ENCODE results near the gene ATP5ME. TPM values are rescaled to one million over a fixed set of nuclear protein-coding genes. Genes with fewer than 3 reads are reported as not detected.

Gene ATP5ME, protein sequence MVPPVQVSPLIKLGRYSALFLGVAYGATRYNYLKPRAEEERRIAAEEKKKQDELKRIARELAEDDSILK
- 100 to 1,000 TPM; 466 to 581 (median 532) TPM for polyA plus RNA-seq

DNA sequence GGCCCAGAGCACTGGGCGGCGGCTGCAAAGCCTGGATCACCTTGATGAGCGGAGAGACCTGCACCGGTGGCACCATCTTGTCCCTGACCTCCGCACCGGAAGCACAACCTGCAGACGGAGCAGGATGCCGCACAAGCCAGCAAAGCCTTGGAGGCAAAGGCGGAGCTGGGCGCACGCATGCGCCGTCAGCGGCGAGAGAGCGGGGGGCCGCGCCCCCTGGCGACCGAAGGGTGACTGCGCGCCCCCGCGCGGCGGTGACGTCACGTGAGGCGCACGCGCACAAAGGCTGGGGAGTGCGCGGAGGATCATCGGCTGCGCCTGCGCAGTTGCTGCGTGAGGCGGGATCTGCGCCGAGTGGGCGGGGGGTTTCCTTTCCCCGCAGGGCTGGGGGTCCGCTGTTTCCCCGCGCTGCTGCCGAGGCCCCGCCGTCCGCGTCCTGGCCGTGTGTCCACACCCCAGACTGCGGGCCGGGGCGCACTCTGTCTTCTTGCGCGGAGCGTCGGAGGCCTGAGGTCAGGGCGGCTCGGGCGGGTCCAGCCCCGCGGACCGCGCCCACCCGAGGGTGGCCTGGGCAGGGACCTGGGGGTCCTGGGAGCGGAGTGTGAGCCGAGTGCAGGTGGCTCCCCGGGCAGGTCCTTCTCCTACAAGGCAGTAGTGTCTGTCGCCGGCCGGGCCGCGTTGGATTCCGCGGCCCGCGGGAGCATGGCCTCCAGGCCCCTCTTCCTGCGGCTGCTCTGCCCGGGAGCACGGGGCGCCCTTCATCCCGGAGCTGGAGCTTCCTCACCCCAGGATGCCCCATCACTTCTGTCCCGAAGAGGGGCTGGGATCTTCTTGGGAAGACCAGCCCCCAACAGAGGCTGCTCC, at the start of gene ATP5ME, which contains the start of gene MYL5:
ATP5ME (minus strand) TSS at position 105 of the 864 bp plus-strand sequence; CDS start at position 76, 29 bp downstream.
MYL5 (plus strand) TSS at position 371 of the 864 bp plus-strand sequence. CDS start 3,485 bp downstream, outside the sequence.
- Mint-ChIP-seq H3K36me3 (peaks cover 0 to 5% (median 4%) of the 10 kb centered on the region in 3 donors), H3K27me3 (ENCODE audit: low read depth in 3 of 3) (peaks cover 4 to 11% (median 5%) of the 10 kb centered on the region in 3 donors), H3K4me3 (peak within 1 kb of the TSS; percentile 89 to 91 (median 89)), H3K27ac (peak within 1 kb of the TSS; percentile 74 to 91 (median 84)), H3K4me1 (peaks cover 8 to 16% of the 10 kb centered on the region in 2 donors), H3K9me3 (no peaks in the 10 kb centered on the region)
- peak; percentile 98 to 99 (median 98) for DNase-seq

DNA sequence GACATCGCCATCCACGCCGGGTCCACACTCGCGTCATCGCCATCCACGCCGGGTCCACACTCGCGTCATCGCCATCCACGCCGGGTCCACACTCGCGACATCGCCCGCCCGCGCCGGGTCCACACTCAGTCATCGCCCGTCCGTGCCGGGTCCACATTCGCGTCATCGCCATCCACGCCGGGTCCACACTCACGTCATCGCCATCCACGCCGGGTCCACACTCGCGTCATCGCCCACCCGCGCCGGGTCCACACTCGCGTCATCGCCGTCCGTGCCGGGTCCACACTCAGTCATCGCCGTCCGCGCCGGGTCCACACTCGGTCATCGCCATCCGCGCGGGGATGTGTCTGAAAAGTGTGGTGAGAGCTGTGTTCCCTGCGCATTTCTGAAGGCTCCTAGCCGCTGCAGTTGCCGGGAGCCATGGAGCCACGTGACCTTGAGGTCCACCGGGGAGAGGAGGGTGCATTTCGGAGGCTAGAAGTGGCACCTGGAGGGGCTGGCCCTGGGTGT, 48.8 kb upstream of the ATP5ME start:
- H3K36me3 Mint-ChIP-seq = peaks cover 0 to 8% (median 0%) of the 10 kb centered on the region in 3 donors
- H3K4me3 Mint-ChIP-seq = no peak overlapping the region
- no peak for DNase-seq
- peaks cover 25 to 33% of the 10 kb centered on the region in 2 donors for H3K4me1 Mint-ChIP-seq
- H3K27ac Mint-ChIP-seq = no peak overlapping the region
- H3K27me3 Mint-ChIP-seq (ENCODE audit: low read depth in 3 of 3) = peaks cover 0 to 10% (median 0%) of the 10 kb centered on the region in 3 donors
- no peaks in the 10 kb centered on the region for H3K9me3 Mint-ChIP-seq

DNA sequence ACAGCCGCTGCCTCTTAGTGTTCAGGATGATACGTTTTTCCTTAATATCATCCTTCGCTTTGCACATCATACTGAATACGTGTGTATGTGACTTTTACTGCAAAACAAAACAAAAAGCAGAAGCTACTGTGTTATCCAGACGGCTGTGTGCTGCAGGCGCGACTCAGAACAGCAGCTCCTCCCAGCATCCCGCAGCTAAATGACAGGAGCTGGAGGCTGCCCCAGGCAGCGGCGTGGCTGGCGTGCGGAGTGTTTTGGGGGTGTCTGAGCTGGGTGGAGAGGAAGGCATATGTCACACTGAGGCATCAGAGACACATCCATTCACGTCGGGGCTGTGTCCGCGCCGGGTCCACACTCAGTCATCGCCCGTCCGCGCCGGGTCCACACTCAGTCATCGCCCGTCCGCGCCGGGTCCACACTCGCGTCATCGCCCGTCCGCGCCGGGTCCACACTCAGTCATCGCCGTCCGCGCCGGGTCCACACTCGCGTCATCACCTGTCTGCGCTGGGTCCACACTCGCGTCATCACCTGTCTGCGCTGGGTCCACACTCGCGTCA, 48.2 kb upstream of the ATP5ME start:
- Mint-ChIP-seq H3K27ac (no peak overlapping the region), H3K4me3 (peak overlapping the region in 1 of 5 donors; percentile 13), H3K9me3 (no peaks in the 10 kb centered on the region), H3K27me3 (ENCODE audit: low read depth in 3 of 3) (peaks cover 0 to 10% (median 0%) of the 10 kb centered on the region in 3 donors), H3K4me1 (peaks cover 25 to 37% of the 10 kb centered on the region in 2 donors), H3K36me3 (peaks cover 0 to 4% (median 0%) of the 10 kb centered on the region in 3 donors)
- DNase-seq = no peak

DNA sequence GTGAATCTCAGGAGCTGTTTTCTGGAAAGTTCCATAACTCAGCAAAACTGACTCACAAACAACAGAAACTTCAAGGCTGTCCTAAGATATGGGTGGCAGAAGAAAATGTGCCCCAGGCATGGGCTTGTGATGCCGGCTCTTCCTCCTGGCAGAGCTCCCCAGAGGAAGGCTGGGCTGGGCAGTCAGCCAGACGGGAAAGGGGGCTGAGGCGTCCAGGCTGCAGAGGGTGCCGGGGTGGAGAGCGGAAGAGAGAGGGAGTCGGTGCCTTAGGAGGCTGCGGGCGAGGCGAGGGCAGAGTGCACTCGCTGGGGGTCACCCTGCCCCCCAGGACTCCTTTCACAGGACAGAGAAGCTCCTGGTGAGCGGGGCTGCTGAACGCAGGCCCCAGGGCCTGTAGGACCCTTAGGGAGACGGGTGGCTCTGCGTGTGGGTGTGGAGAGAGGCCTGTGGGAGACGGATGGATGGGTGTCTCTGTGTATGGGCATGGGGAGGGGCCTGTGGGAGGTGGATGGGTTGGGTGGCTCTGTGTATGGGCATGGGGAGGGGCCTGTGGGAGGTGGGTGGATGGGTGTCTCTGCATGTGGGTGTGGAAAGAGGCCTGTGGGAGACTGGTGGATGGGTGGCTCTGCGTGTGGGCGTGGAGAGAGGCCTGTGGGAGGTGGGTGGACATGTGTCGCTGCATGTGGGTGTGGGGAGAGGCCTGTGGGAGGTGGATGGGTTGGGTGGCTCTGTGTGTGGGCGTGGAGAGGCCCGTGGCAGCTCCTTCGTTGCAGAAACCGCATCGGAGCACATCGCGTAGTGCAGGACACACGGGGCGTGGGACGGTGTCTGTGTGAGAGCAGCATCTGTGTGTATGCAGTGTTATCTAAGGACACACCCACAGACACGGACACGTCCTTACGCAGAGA, 47.4 kb upstream of the ATP5ME start:
- H3K27ac Mint-ChIP-seq = peak overlapping the region in 1 of 6 donors; percentile 45
- peaks cover 23 to 38% of the 10 kb centered on the region in 2 donors for H3K4me1 Mint-ChIP-seq
- H3K36me3 Mint-ChIP-seq = peaks cover 0 to 3% (median 0%) of the 10 kb centered on the region in 3 donors

DNA sequence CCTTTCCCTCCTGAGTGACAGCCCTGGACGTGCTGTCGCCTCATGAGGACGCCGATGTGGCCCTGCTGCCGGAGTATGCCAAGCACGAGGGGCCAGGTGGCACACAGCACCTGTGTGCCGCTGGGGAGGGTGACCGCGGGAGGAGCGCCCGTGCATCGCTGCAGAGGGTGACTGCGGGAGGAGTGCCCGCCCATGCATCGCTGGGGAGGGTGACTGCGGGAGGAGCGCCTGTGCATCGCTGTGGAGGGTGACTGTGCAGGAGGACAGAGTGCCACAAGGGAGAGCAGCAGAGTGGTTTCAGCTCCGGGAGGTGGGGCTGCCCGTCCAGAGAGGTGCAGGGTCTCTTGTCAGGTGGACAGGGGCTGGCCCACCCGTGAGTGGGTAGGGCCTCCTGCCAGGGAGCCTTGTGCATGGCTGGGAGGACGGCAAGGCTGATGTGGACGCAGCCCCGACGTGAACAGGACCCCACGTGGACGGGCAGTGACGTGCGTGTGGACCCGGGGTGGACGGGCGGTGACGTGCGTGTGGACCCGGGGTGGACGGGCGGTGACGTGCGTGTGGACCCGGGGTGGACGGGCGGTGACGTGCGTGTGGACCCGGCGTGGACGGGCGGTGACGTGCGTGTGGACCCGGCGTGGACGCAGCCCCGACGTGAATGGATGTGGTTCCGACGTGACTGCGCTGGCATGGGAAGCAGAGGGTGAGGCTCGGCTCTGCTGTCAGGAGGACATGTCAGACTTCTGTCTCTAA, 46.2 kb upstream of the ATP5ME start:
- peaks cover 21 to 38% of the 10 kb centered on the region in 2 donors for H3K4me1 Mint-ChIP-seq
- no peak overlapping the region for H3K4me3 Mint-ChIP-seq
- H3K9me3 Mint-ChIP-seq = no peaks in the 10 kb centered on the region
- no peak for DNase-seq
- H3K27ac Mint-ChIP-seq = no peak overlapping the region
- H3K27me3 Mint-ChIP-seq (ENCODE audit: low read depth in 3 of 3) = peaks cover 0 to 6% (median 0%) of the 10 kb centered on the region in 3 donors
- H3K36me3 Mint-ChIP-seq = no peaks in the 10 kb centered on the region

More for the DNA sequence above, 47.4 kb upstream of the ATP5ME start:
- H3K4me3 Mint-ChIP-seq = no peak overlapping the region
- peaks cover 0 to 10% (median 0%) of the 10 kb centered on the region in 3 donors for H3K27me3 Mint-ChIP-seq (ENCODE audit: low read depth in 3 of 3)
- DNase-seq = no peak
- no peaks in the 10 kb centered on the region for H3K9me3 Mint-ChIP-seq

DNA sequence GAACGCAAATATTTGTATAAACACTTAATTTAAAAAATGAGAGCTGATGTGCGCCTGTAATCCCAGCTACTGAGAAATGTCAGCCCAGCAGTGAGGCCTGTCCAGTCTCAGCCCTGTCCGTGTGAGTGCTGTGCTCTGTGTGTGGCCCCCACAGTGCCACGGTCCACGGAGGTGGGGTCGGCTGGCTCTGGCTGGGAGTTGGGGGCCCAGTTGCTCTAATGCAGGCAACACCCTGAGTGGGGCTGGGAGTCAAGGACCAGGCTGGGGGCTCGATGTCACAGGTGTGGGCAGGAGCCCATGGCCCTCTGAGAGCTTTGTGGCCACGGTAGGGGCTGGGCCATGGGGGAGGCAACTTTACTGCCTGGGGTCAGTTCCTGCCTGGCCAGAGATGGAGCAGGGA, 44.4 kb upstream of the ATP5ME start:
- Mint-ChIP-seq H3K36me3 (peaks cover 0 to 3% (median 0%) of the 10 kb centered on the region in 3 donors), H3K9me3 (no peaks in the 10 kb centered on the region), H3K4me3 (peak overlapping the region in 1 of 5 donors; percentile 6), H3K27ac (peak overlapping the region in 1 of 6 donors; percentile 13), H3K27me3 (ENCODE audit: low read depth in 3 of 3) (peaks cover 0 to 4% (median 0%) of the 10 kb centered on the region in 3 donors), H3K4me1 (peaks cover 27 to 43% of the 10 kb centered on the region in 2 donors)
- DNase-seq = no peak

DNA sequence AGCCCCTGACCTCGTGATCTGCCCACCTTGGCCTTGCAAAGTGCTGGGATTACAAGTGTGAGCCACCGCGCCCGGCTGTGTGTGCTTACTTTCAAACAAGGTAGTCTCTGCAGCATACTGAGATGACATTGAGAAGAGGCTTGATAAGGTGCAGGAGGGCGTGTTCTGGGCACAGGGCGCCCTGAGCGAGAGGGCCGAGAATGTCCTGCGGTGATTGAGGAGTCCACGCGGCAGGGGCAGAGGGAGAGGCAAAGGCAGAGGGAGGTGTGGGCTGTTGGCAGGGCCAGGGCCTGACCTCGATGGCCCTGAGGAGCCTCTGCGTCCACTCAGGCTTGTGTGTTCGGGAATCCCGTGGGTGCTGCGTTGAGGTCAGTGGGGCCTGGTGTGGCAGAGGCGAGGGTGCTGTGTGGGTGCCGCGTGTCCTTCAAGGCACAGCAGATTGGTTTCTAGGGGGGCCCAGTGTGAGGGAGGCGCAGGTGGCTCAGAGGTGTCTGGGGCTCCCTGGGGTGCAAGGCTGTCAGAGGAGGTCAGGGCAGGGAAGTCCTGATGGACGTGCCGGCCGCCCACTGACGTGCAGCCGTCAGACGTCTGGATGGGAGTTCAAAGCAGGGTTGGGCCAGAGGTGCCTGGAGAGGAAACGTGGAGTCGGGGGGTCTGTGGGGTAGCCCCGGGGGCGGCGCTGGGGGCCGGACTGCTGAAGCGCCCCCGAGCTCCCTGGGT, 43.7 kb upstream of the ATP5ME start:
- DNase-seq = no peak
- Mint-ChIP-seq H3K9me3 (no peaks in the 10 kb centered on the region), H3K27me3 (ENCODE audit: low read depth in 3 of 3) (peaks cover 0 to 4% (median 0%) of the 10 kb centered on the region in 3 donors), H3K27ac (peak overlapping the region in 5 of 6 donors; percentile 34 to 81 (median 60)), H3K4me1 (peaks cover 27 to 47% of the 10 kb centered on the region in 2 donors), H3K36me3 (peaks cover 0 to 3% (median 0%) of the 10 kb centered on the region in 3 donors), H3K4me3 (peak overlapping the region in 2 of 5 donors; percentile 13 to 33)

DNA sequence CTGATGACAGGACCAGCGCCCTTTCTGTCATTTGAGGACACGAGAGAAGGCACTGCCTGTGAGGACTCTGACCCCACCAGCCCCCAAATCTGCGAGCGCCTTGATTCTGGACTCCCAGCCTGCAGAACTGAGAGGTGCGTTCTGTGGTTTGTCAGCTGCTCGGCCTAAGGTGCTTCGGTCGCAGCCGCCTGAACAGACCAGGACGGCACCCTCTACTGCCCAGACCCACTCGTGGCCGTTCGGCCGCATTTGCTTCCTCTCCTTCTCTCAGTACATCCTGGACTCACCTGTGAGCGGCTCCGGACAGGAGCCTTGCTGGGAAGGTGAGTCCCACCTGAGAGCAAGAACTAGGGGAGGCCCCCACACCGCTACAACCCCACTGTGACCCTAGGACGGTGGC, 40.0 kb upstream of the ATP5ME start:
- Mint-ChIP-seq H3K27ac (peak overlapping the region in 2 of 6 donors; percentile 19 to 28), H3K27me3 (ENCODE audit: low read depth in 3 of 3) (no peaks in the 10 kb centered on the region), H3K9me3 (no peaks in the 10 kb centered on the region), H3K4me1 (peaks cover 47 to 51% of the 10 kb centered on the region in 2 donors), H3K4me3 (no peak overlapping the region), H3K36me3 (peaks cover 0 to 3% (median 0%) of the 10 kb centered on the region in 3 donors)
- no peak for DNase-seq

DNA sequence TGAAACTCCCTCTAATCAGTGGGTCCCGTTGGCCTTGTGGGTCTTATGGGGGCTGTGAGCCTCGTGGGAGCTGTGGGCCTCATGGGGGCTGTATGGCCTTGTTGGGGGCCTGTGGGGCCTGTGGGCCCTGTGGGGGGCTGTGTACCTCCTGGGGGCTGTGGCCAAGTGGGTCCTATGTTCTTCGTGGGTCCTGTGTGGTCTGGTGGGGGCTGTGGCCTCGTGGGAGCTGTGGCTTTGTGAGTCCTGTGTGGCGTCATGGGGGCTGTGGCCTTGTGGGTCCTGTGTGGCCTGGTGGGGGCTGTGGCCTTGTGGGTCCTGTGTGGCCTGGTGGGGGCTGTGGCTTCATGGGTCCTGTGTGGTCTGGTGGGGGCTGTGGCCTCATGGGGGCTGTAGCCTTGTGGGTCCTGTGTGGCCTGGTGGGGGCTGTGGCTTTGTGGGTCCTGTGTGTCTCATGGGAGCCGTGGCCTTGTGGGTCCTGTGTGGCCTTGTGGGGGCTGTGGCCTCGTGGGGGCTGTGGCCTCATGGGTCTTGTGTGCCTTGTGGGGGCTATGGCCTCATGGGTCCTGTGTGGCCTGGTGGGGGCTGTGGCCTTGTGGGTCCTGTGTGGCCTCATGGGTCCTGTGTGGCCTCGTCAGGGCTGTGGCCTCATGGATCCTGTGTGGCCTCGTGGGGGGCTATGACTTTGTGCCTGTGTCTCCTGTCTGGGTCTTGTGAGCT, 39.0 kb upstream of the ATP5ME start:
- DNase-seq = no peak
- peak overlapping the region in 1 of 5 donors; percentile 21 for H3K4me3 Mint-ChIP-seq
- no peaks in the 10 kb centered on the region for H3K27me3 Mint-ChIP-seq (ENCODE audit: low read depth in 3 of 3)
- H3K4me1 Mint-ChIP-seq = peaks cover 53 to 54% of the 10 kb centered on the region in 2 donors
- no peaks in the 10 kb centered on the region for H3K9me3 Mint-ChIP-seq
- peaks cover 0 to 3% (median 0%) of the 10 kb centered on the region in 3 donors for H3K36me3 Mint-ChIP-seq
- H3K27ac Mint-ChIP-seq = peak overlapping the region in 4 of 6 donors; percentile 35 to 78 (median 51)

DNA sequence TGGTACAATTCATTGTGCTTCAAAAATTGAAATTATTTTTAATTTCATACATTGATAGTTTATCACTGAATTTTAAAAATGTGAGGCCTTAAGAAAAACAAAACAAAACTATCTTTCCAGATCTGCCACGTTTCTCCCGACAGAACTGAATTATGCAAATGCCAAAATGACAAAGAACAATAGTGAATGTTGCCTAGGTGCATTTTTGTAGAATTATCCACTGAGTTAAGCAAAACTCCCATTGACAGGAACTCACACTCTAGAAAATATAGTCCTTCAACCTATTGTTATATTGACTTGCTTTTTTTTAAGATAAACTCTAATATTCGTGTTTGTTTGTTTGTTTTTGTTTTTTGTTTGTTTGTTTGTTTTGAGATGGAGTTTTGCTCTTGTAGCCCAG, 38.0 kb upstream of the ATP5ME start:
- H3K4me1 Mint-ChIP-seq = peaks cover 45% of the 10 kb centered on the region in 2 donors
- H3K9me3 Mint-ChIP-seq = no peaks in the 10 kb centered on the region
- DNase-seq = no peak
- no peaks in the 10 kb centered on the region for H3K27me3 Mint-ChIP-seq (ENCODE audit: low read depth in 3 of 3)
- H3K36me3 Mint-ChIP-seq = peaks cover 0 to 3% (median 0%) of the 10 kb centered on the region in 3 donors
- H3K4me3 Mint-ChIP-seq = no peak overlapping the region
- H3K27ac Mint-ChIP-seq = peak overlapping the region in 1 of 6 donors; percentile 30

DNA sequence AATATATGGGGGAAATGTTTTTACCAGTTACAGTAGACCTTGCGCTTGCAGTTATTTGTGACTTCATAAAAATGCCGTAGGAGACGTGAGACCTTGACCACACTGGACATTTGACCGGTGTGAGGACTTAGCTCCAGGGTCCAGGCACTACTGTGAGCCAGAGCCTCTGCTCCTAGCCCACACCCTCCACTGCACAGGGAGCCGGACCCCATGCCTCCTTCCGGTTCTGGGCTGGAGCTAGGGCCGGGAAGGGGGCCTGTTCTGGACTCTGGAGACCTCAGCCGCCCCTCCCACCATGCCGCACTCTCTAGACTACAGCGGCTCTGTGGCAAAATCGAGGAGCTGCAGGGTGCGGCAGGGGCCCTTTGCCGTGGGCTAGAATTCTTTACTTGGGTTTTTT, 36.8 kb upstream of the ATP5ME start:
- no peaks in the 10 kb centered on the region for H3K27me3 Mint-ChIP-seq (ENCODE audit: low read depth in 3 of 3)
- H3K4me3 Mint-ChIP-seq = no peak overlapping the region

More for the DNA sequence above, 36.8 kb upstream of the ATP5ME start:
- H3K4me1 Mint-ChIP-seq = peaks cover 40% of the 10 kb centered on the region in 2 donors
- H3K27ac Mint-ChIP-seq = no peak overlapping the region
- H3K36me3 Mint-ChIP-seq = peaks cover 0 to 3% (median 0%) of the 10 kb centered on the region in 3 donors
- no peaks in the 10 kb centered on the region for H3K9me3 Mint-ChIP-seq
- DNase-seq = no peak
